Vein endothelial cell (primary cell): ENCODE data around the gene ZNF217. TPM values are rescaled to one million over a fixed set of nuclear protein-coding genes. Genes with fewer than 3 reads are reported as not detected.

Source experiments
- small RNA-seq: library from RNA; depleted of rRNA; stranded (forward); fragments of <200 nt; gene quantifications from one replicate; pipeline ENCODE3, GENCODE V24; 2012
- total RNA-seq: library from RNA; depleted of rRNA; stranded (reverse); fragments of >200 nt; gene quantifications from 2 replicates; pipeline ENCODE4 v1.2.3, GENCODE V29; 2012

The ZNF217 gene
- total RNA-seq, result 19.3 and 24.1 TPM in 2 replicates

DNA sequence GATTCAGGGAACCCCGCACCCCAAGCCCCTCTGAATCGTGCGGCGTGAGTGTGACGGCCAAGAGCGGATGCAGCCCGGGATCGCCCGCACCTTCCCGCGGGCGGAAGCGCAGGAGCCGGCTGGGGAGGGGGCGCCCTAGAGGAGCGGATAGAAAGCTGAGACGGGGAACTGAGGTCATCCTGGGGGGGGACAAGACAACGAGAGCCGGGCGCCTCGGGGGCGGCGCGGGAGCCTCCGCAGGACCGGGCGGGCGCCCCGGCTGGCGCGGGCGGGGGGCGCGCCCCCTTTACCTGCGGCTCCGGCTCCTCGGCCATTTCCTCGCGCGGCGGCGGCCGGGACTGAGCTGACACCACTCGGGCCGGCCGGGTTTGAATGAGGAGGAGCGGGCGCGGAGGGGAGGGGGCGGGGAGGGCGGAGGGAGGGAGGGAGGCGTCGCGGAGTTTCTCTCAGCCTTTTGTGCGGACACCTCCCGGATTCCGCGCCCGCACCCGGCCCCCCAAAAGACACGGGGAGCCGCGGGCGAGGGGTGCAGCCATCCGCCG lies at the start of gene ZNF217:
Gene ZNF217, minus strand, starts transcription at position 374 of the 542 bp plus-strand sequence. CDS start 11,013 bp downstream, outside the sequence.

Small RNA genes within 50 kb of the gene (small RNA-seq; reads per million reads assigned to genes)
- not detected for gene RF00019
